ENCODE measurements around the gene ACSL6.

Gene ACSL6

DNA sequence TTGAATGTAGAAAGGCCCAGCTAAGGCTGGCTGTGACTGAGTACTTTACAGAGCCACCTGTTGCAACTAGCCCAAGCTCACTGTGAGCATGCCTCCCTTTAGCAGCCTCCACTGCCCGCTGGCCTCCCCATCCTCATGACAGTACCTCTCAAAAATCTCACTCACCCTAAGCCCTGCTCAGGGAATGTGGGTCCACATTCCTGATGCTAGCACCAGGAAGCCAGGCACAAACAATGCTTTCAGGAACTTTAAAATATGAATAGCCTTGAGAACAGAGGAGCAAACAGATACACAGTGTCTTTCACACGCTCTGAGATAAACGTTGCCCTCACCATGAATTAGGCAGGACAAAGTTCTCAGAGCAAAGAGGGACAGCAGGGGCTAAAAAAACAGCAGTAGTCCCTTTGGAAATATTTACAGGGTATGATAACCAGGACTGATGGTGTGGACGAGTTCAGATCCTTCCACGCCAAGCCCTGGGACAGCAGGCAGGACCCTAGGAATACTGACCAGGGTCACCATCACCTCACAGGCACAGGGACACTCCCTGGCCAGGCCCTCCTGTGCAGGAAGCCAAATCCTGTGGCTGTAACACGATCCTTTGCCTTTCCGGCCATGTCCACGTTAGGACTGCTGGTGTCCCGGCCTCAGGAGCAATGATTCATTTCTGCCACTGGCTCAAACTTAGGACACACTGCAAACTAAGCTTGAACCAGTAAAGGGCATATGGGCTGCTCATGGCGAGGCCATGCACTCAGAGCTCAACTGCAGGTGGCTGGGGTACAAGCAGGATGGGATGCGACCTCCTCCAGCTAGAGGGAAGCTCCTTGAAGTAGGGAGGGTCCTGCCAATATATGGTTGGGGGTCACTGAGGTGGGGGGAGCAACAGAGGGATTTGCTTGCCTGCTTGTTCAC is 9.6 kb downstream of the ACSL6 start:
- DNase-seq (ENCODE audit: low spot score) (no peak), FAIRE-seq (no peak)

DNA sequence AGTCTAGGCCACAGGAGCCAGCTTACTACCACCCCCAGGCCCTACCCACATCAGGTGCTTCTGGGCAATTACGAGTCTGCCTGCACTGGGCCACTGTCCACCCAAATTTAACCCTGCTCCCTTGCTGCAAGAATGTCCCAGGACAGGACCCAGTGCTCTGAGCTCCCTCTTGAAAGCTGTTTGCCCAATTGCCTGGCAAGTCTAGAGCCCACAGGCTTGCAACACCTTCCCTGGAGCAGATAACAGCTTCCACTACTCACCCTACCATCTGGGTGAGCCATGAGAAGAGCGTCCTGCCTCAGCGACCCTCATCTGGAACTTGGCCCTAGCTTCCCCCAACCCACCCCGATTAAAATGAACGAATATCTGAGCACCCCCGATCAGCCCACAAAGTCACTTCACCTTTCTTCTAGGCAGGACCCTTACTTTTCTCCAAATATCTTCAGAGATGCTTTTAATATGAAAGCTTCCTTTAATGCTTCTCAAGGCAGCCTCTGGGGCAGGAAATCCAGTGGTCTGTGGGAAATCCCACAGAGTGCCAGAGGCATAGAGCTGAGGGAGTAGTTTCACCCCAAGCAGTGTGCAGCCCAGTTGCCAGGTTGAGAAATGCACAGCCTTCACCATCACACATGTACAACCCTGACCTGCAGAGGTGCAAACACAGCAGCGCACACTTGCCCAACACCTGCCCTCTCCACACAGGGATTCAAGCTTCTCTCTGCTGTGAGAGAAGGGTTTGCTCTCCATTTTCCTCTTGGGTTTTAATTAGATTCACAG is 10.6 kb downstream of the ACSL6 start:
- DNase-seq (ENCODE audit: low spot score) (no peak), FAIRE-seq (no peak)

DNA sequence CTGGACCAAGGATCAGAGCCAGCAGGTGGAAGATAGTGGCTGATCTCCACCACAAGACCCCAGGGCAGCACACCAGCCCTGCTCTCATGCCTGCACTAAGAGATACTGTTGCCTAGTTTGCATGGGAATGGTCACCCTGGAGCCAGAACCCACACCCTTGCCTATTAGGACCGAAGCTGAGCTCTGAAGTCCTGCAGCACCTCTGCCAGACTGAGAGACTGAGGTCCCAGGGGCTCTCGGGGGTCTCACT is 11.3 kb downstream of the ACSL6 start:
- FAIRE-seq (no peak), DNase-seq (ENCODE audit: low spot score) (no peak)

DNA sequence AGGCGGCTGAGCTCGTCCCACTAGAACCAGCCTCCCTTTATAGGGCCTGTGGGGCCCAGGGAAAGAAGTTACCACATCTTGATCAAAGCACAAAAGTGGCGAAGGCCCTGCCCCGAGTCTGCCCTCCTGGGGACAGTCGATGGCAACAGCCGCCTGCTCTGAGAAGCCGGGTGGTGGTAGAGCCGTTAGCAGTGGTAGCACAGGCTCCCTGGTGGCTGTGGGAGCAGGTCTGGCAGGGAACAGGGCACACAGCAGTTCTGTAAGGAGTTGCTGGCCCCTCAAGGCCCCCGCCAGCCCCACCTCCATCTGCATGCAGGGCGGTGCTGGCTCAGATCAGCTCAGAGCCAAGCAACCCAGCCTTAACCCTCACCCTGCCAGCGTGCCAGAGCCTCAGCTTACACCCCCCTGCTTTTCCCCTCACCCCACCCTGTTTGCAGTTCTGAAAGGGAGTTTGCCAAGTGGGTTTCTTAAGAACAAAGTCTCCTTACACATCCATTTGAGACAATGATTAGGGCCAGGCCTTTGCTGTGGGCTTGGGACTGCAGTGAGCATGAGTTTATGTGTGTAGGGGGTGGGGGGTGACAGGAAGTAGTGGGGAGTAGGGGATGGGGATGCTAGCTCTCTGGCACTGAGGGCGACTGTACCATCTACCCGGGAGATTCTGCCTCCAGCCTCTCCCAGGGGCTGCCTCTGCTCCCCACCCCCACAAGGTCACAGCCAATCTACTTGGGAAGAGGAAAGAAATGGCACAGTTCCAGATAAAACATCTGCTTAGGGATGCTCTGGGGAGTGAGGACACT is 11.8 kb downstream of the ACSL6 start:
- DNase-seq (ENCODE audit: low spot score) (no peak), FAIRE-seq (no peak)

DNA sequence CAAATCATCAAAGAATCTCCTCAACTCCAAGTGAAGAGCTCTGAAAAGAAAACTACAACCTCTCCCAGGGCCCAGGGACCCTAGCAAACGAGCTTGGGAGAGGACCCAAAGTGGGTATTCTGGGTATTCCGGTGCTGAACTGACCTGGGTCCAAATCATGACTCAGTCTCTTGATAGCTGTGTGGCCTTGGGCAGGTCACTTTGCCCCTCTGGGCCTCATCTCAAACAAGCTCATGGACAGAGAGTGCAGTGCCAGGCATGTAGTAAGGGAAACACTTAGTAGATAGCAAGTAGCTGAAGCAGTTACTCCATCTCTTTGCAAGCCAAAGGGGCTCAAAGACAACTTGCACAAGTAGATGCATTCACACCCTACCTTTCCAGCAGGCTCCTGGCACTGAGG is 12.4 kb downstream of the ACSL6 start:
- FAIRE-seq, result no peak
- DNase-seq (ENCODE audit: low spot score), result no peak

DNA sequence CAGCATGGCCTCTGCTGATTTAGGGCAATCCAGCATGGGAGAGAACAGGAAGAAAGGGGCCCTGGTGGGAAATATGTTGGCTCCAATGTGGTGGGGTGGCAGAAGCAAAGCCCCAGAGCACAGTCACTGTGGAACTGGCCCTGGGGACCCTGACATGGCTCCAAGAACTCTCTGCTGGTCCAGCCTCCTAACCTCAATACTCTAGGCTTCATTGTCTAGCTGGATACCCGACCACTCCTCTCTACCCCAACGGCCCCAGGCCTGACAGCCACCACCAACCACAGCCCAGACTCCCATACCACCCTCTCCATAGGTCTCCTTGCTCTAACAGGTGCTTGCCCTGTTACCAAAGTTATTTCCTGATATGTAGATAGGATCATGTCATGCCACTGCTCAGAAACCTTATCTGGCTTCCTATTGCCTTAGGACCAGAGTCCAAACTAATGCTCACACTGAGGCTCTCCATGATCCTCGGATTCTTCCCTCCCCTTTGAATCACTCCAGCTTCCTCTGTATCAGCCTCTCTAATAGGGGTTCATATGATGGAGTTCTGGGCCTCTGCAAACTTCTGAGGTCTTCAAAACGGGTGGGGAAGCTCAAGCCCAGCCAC is 12.9 kb downstream of the ACSL6 start:
- FAIRE-seq, result no peak
- no peak for DNase-seq (ENCODE audit: low spot score)

GRCh38 chr5:131997727-131998117 is 13.7 kb downstream of the ACSL6 start:
- DNase-seq (ENCODE audit: low spot score), result no peak
- no peak for FAIRE-seq

GRCh38 chr5:131997026-131997726 is 14.3 kb downstream of the ACSL6 start:
- no peak for DNase-seq (ENCODE audit: low spot score)
- FAIRE-seq, result no peak

DNA sequence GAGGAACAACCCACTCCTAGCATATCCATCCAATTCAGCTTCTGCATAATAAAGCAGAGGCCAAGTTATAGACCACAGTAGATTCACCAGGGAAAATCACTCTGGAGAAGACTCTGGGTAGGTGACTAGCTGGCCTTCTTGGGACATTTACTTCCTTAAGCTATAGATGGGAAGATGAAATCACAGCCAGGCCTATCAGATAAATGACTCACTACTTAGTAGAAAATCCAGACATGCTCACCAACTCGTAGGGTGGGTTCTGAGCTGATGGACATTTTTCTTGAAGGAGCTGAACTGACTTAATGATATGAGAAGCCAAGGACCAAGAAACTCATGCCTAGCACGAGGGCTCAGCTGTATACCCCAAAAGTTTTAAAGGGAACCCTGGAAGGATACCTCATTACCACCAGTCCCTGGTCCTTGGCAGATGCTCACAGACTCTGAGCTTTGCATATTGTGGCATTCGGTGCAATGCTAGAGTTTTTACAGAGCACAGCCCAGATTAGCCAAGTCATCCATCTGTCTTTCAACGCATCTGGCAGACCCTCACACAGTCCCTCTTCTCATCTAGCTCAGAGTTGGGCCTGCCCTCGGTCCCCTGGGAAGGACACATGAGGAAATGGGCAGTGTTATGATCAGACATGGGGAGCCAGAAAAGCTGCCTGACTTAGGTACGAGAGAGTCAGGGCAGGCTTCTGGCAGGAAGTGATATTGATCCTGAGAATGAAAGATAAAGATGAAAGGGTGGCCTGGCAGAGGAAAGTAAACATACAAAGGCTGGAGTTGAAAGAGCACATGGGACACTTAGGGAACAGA is 15.0 kb downstream of the ACSL6 start:
- DNase-seq (ENCODE audit: low spot score), result no peak
- no peak for FAIRE-seq

DNA sequence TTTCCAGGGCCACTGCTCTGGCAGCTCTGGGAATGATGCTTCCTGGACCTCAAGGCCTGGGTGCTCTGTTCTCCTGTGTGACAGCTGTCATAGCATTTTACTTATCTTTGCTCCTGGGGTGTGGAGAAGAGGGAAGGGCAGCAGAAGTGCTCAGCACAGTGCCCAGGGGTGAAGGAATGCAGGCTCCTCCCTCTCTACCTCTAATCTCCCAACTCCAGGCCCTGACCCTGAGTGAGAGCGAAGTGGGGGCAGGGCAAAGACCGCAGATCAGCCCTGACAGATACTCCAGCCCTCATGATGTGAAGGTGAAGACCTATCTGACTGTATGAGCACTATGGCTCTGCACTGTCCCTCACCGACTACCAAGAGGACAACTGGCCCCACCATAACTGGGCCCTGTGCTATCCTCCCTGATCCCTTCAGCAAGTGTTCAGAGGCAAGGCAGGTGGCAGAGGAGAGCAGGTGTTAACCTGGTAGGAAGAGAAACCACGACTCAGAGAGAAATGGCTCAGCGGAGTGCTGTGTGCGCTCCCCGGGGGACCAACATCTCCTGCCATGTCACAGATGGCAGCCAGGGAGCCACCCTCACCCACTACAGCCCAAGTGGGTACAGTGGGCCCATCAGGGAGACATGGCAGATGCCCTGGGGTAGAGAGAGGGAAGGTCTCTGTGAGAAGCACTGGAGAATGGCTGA is 16.8 kb downstream of the ACSL6 start:
- FAIRE-seq (no peak), DNase-seq (ENCODE audit: low spot score) (no peak)

- no peak for DNase-seq (ENCODE audit: low spot score)
Measured at GRCh38 chr5:131994090-131994489, 17.4 kb downstream of the ACSL6 start.

GRCh38 chr5:131993676-131994075 is 17.8 kb downstream of the ACSL6 start:
- no peak for FAIRE-seq
- no peak for DNase-seq (ENCODE audit: low spot score)

More at GRCh38 chr5:131994090-131994489, 17.4 kb downstream of the ACSL6 start:
- FAIRE-seq, result no peak

DNA sequence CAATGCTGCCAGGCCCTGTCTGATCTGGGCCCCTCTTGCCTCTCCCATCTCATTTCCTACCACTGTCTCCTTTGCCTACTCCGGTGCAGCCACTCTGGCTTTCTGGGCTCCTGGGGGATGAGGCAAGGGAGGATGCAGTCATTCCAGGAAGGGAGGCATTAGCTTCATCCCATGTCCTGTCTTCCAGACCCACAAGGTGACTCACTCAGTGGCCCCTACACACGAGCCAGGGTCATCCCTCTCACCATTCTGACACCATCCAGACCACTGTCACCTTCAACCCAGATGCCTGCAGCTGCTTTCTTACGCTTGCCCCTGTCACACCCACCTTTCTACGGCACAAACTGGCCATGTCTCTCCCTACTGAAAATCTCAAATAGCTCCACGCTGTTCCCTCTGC is 19.1 kb downstream of the ACSL6 start:
- DNase-seq (ENCODE audit: low spot score) (no peak), FAIRE-seq (no peak)

GRCh38 chr5:131991593-131992324 is 19.7 kb downstream of the ACSL6 start:
- no peak for DNase-seq (ENCODE audit: low spot score)
- FAIRE-seq, result no peak

DNA sequence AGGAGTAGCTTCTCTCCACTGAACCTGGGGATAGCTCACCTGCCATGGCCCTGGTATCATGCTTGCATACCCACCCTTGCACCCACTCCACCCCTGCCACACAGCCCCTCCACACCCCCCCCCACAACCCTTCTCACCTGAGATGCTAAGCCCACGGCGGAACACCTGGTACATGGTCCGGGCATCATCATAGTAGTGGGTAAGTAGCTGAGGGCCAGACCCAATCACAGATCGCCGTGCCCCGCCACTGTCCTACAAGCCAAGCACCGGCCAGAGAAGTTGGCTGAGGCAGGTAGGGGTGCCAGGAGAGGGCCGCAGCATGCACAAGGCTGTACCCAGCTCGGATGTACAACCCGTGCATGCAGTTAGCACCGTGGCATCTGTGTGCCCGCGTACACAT is 20.7 kb downstream of the ACSL6 start:
- DNase-seq (ENCODE audit: low spot score) (no peak), FAIRE-seq (peak; percentile 23)

DNA sequence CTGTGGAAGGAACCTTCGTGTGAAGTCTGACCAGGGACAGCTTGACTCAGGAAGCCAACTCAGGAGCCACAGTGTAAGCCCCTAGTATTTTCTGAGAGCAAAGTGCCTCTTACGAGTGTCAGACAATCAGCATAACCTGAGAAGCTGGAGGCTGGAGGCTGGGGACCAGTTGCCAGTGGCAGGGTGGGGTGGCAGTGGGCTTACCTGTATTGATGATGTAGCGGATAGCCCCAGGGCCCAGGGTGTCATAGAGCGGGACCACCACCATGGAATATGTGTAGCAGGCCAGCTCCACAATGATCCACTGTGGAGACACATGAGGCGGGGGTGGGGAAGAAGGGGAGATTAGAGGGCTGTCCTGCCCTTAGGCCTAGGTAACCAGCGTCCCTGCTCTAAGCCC is 22.9 kb downstream of the ACSL6 start:
- no peak for DNase-seq (ENCODE audit: low spot score)
- no peak for FAIRE-seq

GRCh38 chr5:131987251-131987650 is 24.2 kb downstream of the ACSL6 start:
- no peak for DNase-seq (ENCODE audit: low spot score)

DNA sequence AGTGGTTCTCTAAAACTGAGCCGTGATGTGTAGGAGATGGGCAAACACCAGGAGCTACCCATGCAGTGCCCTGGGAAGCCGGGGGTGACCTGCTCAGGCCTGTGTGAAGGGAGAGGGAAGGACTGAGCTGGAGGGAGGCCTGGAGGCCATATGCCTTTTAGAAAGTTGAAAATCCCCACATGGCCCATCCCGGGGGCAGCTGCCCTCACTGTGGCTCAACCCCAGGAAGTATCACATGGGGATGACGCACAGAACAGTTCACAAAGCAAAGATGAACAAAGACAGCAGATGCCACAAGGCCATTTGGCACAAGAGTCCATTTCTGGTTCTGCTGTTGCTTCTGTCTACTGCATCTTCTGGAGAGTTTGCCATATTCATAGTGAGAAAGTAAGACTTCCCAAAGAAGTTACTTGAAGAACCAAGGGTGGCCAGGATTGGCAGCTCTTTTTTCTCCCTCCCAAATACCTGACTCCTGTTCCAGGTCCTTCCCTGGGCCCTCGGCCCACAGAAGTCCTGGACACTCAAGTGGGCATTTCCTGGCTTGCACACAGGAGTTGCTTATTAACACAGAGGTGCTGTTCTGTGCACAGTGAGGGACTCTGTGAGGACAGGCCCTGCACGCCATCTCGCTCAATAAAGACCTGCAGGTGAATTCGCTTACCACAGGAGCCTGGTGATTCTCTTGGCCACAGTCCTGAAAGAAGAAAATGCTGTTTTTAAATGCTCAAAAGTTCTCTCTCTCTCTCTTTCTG is 25.1 kb downstream of the ACSL6 start:
- FAIRE-seq, result no peak
- DNase-seq (ENCODE audit: low spot score), result no peak

More at GRCh38 chr5:131987251-131987650, 24.2 kb downstream of the ACSL6 start:
- FAIRE-seq, result no peak
